ENCODE results near the gene PRX.
A peak's percentile ranks its signal among the peaks of the same experiment; 100 is the strongest.

PRX gene

GRCh38 chr19:40348125-40348913, 64.9 kb downstream of the PRX start, which contains the start of the genes C19orf47 and PLD3:
TSS of gene C19orf47 (minus strand) at chr19:40348397. CDS start at chr19:40341857, 6,540 bp downstream.
TSS of gene PLD3 (plus strand) at chr19:40348695. CDS start at chr19:40366484, 17,789 bp downstream.
- no peaks in the 10 kb centered on the region for H3K27me3 Mint-ChIP-seq
- no peaks in the 10 kb centered on the region for H3K9me3 Mint-ChIP-seq
- ATAC-seq (peak; percentile 99), DNase-seq (peak; percentile 99 to 100)
- peak within 1 kb of the TSS; percentile 87 to 93 for H3K27ac Mint-ChIP-seq
- peak within 1 kb of the TSS; percentile 75 to 98 for H3K4me3 Mint-ChIP-seq
- H3K4me1 Mint-ChIP-seq = peaks cover 25% of the 10 kb centered on the region

DNA sequence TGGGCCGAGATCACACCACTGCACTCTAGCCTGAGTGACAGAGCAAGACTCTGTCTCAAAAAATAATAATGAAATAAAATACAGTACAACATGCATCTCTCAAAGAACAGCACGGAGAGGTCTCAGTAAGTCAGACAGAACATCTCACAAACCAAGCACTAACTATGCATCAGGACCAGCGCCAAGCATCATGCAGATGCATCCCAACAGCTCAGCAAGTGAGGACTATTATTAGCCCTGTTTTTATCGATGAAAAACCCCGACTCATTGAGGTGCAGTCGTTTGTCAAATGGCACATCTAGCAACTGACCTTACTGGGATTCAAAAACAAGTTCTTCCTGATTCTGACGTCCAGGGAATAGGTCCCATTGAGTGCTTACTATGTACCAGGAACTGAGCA, 68.8 kb downstream of the PRX start:
- no peak overlapping the region for H3K4me3 Mint-ChIP-seq
- ATAC-seq (no peak), DNase-seq (no peak)
- peak overlapping the region in 1 of 2 donors; percentile 65 for H3K27ac Mint-ChIP-seq
- no peaks in the 10 kb centered on the region for H3K9me3 Mint-ChIP-seq
- no peaks in the 10 kb centered on the region for H3K27me3 Mint-ChIP-seq
- peaks cover 18% of the 10 kb centered on the region for H3K4me1 Mint-ChIP-seq
